HEK293 (cell line): Measurements from ENCODE around the gene CSRP2.

Experiments used
- CTCF ChIA-PET: fragments of 350-600 bp; formaldehyde crosslinking; extraction: SDS; loops from one replicate; lab custom pipeline; 2021; ENCODE audit warnings: antibody characterized with exemption; lab: Yijun Ruan, JAX
- POLR2A ChIA-PET: fragments of 300-600 bp; formaldehyde crosslinking; extraction: SDS; loops from one replicate; lab custom pipeline; 2020; ENCODE audit warnings: antibody characterized with exemption, inconsistent platforms; lab: Yijun Ruan, JAX
- H3K27ac ChIP-seq: fragments of 200-500 bp; sonication (Bioruptor generic); 2 replicates; pipeline ENCODE4 v1.5.1; 2014; ENCODE audit warnings: low read depth, low read length, control low read depth, inconsistent platforms; ENCODE audit errors: extremely low read depth
- H3K36me3 ChIP-seq, 2 experiments: fragments of 200-500 bp in 1 of 2; sonication (Bioruptor generic) in 1 of 2; 1 replicate in 1 of 2; 2 replicates in 1 of 2; pipeline ENCODE4 v1.5.1; 2014 to 2017; ENCODE audit warnings: inconsistent platforms in 2 of 2, low read length in 2 of 2; ENCODE audit not compliant: control insufficient read depth in 2 of 2, insufficient read depth in 1 of 2
- H3K4me1 ChIP-seq: fragments of 200-500 bp; sonication (Bioruptor generic); 2 replicates; pipeline ENCODE4 v1.5.1; 2014; ENCODE audit warnings: mild to moderate bottlenecking, low read length, inconsistent platforms; ENCODE audit not compliant: control insufficient read depth, insufficient read depth
- H3K4me3 ChIP-seq: 2 replicates; pipeline ENCODE4 v1.5.1; 2011; ENCODE audit warnings: low read depth, mild to moderate bottlenecking, control low read depth, low read length, moderate library complexity
- H3K9me3 ChIP-seq: fragments of 200-500 bp; sonication (Bioruptor generic); 2 replicates; pipeline ENCODE4 v1.5.1; 2014; ENCODE audit warnings: low read depth, low read length, inconsistent platforms; ENCODE audit not compliant: control insufficient read depth, insufficient read depth
- BCL11A ChIP-seq: fragments of 450-650 bp; formaldehyde crosslinking; IDR thresholded peaks from 2 replicates; pipeline ENCODE4 v1.5.1; 2016; ENCODE audit warnings: low read depth, missing biosample characterization, missing genetic modification characterization
- BCL6B ChIP-seq: fragments of 450-650 bp; formaldehyde crosslinking; IDR thresholded peaks from 2 replicates; pipeline ENCODE4 v1.5.1; 2017; ENCODE audit warnings: missing biosample characterization, missing genetic modification characterization
- EGR2 ChIP-seq: fragments of 450-650 bp; formaldehyde crosslinking; IDR thresholded peaks from 2 replicates; pipeline ENCODE4 v1.5.1; 2016; ENCODE audit warnings: low read depth, missing biosample characterization, missing genetic modification characterization
- GLIS1 ChIP-seq: fragments of 450-650 bp; formaldehyde crosslinking; IDR thresholded peaks from 2 replicates; pipeline ENCODE4 v1.5.1; 2016; ENCODE audit warnings: missing biosample characterization, missing genetic modification characterization
- MYNN ChIP-seq: fragments of 450-650 bp; formaldehyde crosslinking; IDR thresholded peaks from 2 replicates; pipeline ENCODE4 v1.5.1; 2016; ENCODE audit warnings: missing biosample characterization, missing genetic modification characterization, borderline replicate concordance
- PRDM6 ChIP-seq: fragments of 450-650 bp; formaldehyde crosslinking; IDR thresholded peaks from 2 replicates; pipeline ENCODE4 v1.5.1; 2017; ENCODE audit warnings: missing biosample characterization, missing genetic modification characterization
- SETDB1 ChIP-seq: IDR thresholded peaks from one replicate; pipeline ENCODE4 v1.6.1; 2017; ENCODE audit warnings: mild to moderate bottlenecking, low read length, moderate library complexity, mixed read lengths; ENCODE audit not compliant: insufficient read length
- SP3 ChIP-seq: fragments of 450-650 bp; formaldehyde crosslinking; IDR thresholded peaks from 2 replicates; pipeline ENCODE4 v1.5.1; 2016; ENCODE audit warnings: missing biosample characterization, missing genetic modification characterization
- ZBTB21 ChIP-seq: fragments of 450-650 bp; formaldehyde crosslinking; IDR thresholded peaks from 2 replicates; pipeline ENCODE4 v1.5.1; 2017; ENCODE audit warnings: missing biosample characterization, missing genetic modification characterization
- ZBTB48 ChIP-seq: fragments of 450-650 bp; formaldehyde crosslinking; IDR thresholded peaks from 2 replicates; pipeline ENCODE4 v1.5.1; 2016; ENCODE audit warnings: missing biosample characterization, missing genetic modification characterization
- ZNF10 ChIP-seq: fragments of 450-650 bp; formaldehyde crosslinking; IDR thresholded peaks from 2 replicates; pipeline ENCODE4 v1.5.1; 2017; ENCODE audit warnings: missing biosample characterization, missing genetic modification characterization
- ZNF138 ChIP-seq: fragments of 450-650 bp; formaldehyde crosslinking; IDR thresholded peaks from 2 replicates; pipeline ENCODE4 v1.5.1; 2016; ENCODE audit warnings: missing biosample characterization, missing genetic modification characterization, borderline replicate concordance
- ZNF175 ChIP-seq: fragments of 450-650 bp; formaldehyde crosslinking; IDR thresholded peaks from 2 replicates; pipeline ENCODE4 v1.5.1; 2016; ENCODE audit warnings: missing biosample characterization, missing genetic modification characterization
- ZNF211 ChIP-seq: fragments of 450-650 bp; formaldehyde crosslinking; IDR thresholded peaks from 2 replicates; pipeline ENCODE4 v1.5.1; 2016; ENCODE audit warnings: low read depth, missing biosample characterization, missing genetic modification characterization
- ZNF248 ChIP-seq: fragments of 450-650 bp; formaldehyde crosslinking; IDR thresholded peaks from 2 replicates; pipeline ENCODE4 v1.5.1; 2017; ENCODE audit warnings: missing biosample characterization, missing genetic modification characterization
- ZNF280D ChIP-seq: fragments of 450-650 bp; formaldehyde crosslinking; IDR thresholded peaks from 2 replicates; pipeline ENCODE4 v1.5.1; 2016; ENCODE audit warnings: missing biosample characterization, missing genetic modification characterization
- ZNF514 ChIP-seq: fragments of 450-650 bp; formaldehyde crosslinking; IDR thresholded peaks from 2 replicates; pipeline ENCODE4 v1.5.1; 2016; ENCODE audit warnings: missing biosample characterization, missing genetic modification characterization
- ZNF530 ChIP-seq: fragments of 450-650 bp; formaldehyde crosslinking; IDR thresholded peaks from 2 replicates; pipeline ENCODE4 v1.5.1; 2016; ENCODE audit warnings: low read depth, missing biosample characterization, missing genetic modification characterization
- ZNF558 ChIP-seq: fragments of 450-650 bp; formaldehyde crosslinking; IDR thresholded peaks from 2 replicates; pipeline ENCODE4 v1.5.1; 2016; ENCODE audit warnings: missing biosample characterization, missing genetic modification characterization
- ZNF610 ChIP-seq: fragments of 450-650 bp; formaldehyde crosslinking; IDR thresholded peaks from 2 replicates; pipeline ENCODE4 v1.5.1; 2016; ENCODE audit warnings: missing biosample characterization, missing genetic modification characterization, borderline replicate concordance
- ZNF76 ChIP-seq: fragments of 450-650 bp; formaldehyde crosslinking; IDR thresholded peaks from 2 replicates; pipeline ENCODE4; 2016; ENCODE audit warnings: low read depth, missing biosample characterization, missing genetic modification characterization, borderline replicate concordance
- ZNF837 ChIP-seq: fragments of 450-650 bp; formaldehyde crosslinking; IDR thresholded peaks from 2 replicates; pipeline ENCODE4 v1.5.1; 2016; ENCODE audit warnings: missing biosample characterization, missing genetic modification characterization
- ZSCAN16 ChIP-seq: fragments of 450-650 bp; formaldehyde crosslinking; IDR thresholded peaks from 2 replicates; pipeline ENCODE4 v1.5.1; 2016; ENCODE audit warnings: missing biosample characterization, missing genetic modification characterization
- TF ChIP-seq, protein P1 (sequence below): fragments of 450-650 bp; formaldehyde crosslinking; IDR thresholded peaks from 2 replicates; pipeline ENCODE4 v1.5.1; 2016; ENCODE audit warnings: missing biosample characterization, missing genetic modification characterization
- TF ChIP-seq, protein P2 (sequence below): fragments of 450-650 bp; formaldehyde crosslinking; IDR thresholded peaks from 2 replicates; pipeline ENCODE4 v1.5.1; 2016; ENCODE audit warnings: missing biosample characterization, missing genetic modification characterization
- TF ChIP-seq, protein P3 (sequence below): fragments of 450-650 bp; formaldehyde crosslinking; IDR thresholded peaks from 2 replicates; pipeline ENCODE4 v1.5.1; 2016; ENCODE audit warnings: missing biosample characterization, missing genetic modification characterization

The CSRP2 gene

GRCh38 chr12:76899522-76899921 is 20.7 kb upstream of the CSRP2 start:
- H3K27ac ChIP-seq, result no peak overlapping the region
- ChIA-PET POLR2A (no interaction called here), CTCF (interaction anchor here (0.7 kb wide), 2 partner anchors 356 to 1302 kb away, joined by 3 read pairs; no protein-coding TSS in a partner anchor)
- no peaks in the 10 kb centered on the region for H3K36me3 ChIP-seq
- no peak overlapping the region for H3K4me3 ChIP-seq
- H3K4me1 ChIP-seq, result peaks cover 3% of the 10 kb centered on the region
- TF ChIP-seq ZNF610 (no peak), ZNF248 (tag by site-specific recombination) (no peak), ZNF10 (tag by site-specific recombination) (no peak), BCL6B (tag by site-specific recombination) (no peak), ZNF558 (tag by site-specific recombination) (no peak), EGR2 (no peak), MYNN (tag by site-specific recombination) (no peak), ZNF837 (tag by site-specific recombination) (no peak), ZSCAN16 (tag by site-specific recombination) (no peak), GLIS1 (tag by site-specific recombination) (no peak), ZNF175 (tag by site-specific recombination) (no peak), ZNF211 (tag by site-specific recombination) (no peak), ZBTB21 (tag by site-specific recombination) (no peak), SP3 (no peak), PRDM6 (no peak)
- TF ChIP-seq, protein P1, sequence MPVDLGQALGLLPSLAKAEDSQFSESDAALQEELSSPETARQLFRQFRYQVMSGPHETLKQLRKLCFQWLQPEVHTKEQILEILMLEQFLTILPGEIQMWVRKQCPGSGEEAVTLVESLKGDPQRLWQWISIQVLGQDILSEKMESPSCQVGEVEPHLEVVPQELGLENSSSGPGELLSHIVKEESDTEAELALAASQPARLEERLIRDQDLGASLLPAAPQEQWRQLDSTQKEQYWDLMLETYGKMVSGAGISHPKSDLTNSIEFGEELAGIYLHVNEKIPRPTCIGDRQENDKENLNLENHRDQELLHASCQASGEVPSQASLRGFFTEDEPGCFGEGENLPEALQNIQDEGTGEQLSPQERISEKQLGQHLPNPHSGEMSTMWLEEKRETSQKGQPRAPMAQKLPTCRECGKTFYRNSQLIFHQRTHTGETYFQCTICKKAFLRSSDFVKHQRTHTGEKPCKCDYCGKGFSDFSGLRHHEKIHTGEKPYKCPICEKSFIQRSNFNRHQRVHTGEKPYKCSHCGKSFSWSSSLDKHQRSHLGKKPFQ (tag by site-specific recombination), result no peak
- TF ChIP-seq, protein P2, sequence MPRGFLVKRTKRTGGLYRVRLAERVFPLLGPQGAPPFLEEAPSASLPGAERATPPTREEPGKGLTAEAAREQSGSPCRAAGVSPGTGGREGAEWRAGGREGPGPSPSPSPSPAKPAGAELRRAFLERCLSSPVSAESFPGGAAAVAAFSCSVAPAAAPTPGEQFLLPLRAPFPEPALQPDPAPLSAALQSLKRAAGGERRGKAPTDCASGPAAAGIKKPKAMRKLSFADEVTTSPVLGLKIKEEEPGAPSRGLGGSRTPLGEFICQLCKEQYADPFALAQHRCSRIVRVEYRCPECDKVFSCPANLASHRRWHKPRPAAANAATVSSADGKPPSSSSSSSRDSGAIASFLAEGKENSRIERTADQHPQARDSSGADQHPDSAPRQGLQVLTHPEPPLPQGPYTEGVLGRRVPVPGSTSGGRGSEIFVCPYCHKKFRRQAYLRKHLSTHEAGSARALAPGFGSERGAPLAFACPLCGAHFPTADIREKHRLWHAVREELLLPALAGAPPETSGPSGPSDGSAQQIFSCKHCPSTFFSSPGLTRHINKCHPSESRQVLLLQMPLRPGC (tag by site-specific recombination), result no peak
- TF ChIP-seq, protein P3, sequence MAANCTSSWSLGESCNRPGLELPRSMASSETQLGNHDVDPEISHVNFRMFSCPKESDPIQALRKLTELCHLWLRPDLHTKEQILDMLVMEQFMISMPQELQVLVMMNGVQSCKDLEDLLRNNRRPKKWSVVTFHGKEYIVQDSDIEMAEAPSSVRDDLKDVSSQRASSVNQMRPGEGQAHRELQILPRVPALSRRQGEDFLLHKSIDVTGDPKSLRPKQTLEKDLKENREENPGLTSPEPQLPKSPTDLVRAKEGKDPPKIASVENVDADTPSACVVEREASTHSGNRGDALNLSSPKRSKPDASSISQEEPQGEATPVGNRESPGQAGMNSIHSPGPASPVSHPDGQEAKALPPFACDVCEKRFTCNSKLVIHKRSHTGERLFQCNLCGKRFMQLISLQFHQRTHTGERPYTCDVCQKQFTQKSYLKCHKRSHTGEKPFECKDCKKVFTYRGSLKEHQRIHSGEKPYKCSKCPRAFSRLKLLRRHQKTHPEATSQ (tag by site-specific recombination), result no peak
- no peaks in the 10 kb centered on the region for H3K9me3 ChIP-seq

- CTCF ChIA-PET, result interaction anchor here (1.7 kb wide), 1 partner anchor 8 kb away, joined by 5 read pairs; no protein-coding TSS in a partner anchor
- no peaks in the 10 kb centered on the region for H3K9me3 ChIP-seq
- POLR2A ChIA-PET, result no interaction called here
- H3K27ac ChIP-seq, result no peak overlapping the region
- H3K36me3 ChIP-seq, result no peaks in the 10 kb centered on the region
- no peak overlapping the region for H3K4me3 ChIP-seq
- peaks cover 3% of the 10 kb centered on the region for H3K4me1 ChIP-seq
- no peak for TF ChIP-seq ZNF280D
- no peak for TF ChIP-seq ZNF530 (tag by site-specific recombination)
- no peak for TF ChIP-seq ZNF514 (tag by site-specific recombination)
- no peak for TF ChIP-seq BCL11A (tag by site-specific recombination)
- TF ChIP-seq ZNF76 (tag by site-specific recombination), result no peak
- no peak for TF ChIP-seq SETDB1
- no peak for TF ChIP-seq ZBTB48
- no peak for TF ChIP-seq ZNF138 (tag by site-specific recombination)
Observed at GRCh38 chr12:76898442-76898841, 19.6 kb upstream of the CSRP2 start.
